ENCODE results near the gene MBD5. TPM values are rescaled to one million over a fixed set of nuclear protein-coding genes. Genes with fewer than 3 reads are reported as not detected.

Gene MBD5
- polyA plus RNA-seq, 1 of the 3 experiments (the other 2 are of a cell fraction): 7.4 TPM

DNA sequence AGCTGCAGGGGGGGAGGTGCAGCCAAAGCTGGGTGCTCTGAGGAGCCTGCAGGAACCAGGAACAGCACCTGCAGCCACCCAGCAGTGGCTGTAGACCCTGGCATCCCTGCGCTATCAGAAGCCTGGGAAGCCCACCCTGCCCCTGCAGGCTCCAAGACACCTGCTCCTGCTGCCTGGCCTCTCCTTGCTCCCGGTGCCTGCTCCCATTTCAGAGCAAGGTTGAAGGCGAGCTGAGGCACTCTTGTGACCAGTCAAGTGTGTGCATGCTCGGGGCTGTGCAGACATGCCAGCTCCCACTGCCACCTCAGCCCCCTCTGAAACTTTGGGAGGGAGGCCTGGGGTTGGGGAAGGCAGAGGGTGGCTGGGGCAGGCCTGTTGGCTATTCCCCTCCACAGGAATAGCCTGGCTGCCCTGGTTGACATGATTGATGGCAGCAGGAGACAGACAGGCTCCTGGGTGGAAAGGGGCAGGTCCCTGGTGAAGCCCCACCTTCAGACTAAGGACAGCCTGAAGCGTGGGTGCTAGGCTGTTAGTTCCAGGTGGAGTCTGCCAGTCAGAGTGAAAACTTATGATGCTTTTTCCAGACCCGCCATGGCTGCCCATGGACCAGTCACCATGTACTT, 151.4 kb downstream of the MBD5 start:
- Histone ChIP-seq H3K79me2 (ENCODE audit: insufficient read depth) (no peaks in the 10 kb centered on the region), H3F3A (replicated peaks; ENCODE audit: insufficient read depth) (no peaks in the 10 kb centered on the region), H4K20me1 (ENCODE audit: insufficient read depth) (no peaks in the 10 kb centered on the region), H3K27me3 (ENCODE audit: insufficient read depth) (no peaks in the 10 kb centered on the region), H3K4me3 (ENCODE audit: low read depth in 2 of 2, low read length in 1 of 2) (no peak overlapping the region), H3K27ac (ENCODE audit: low read depth in 2 of 2, low read length in 1 of 2) (no peak overlapping the region), H2AFZ (ENCODE audit: low read depth) (no peak overlapping the region), H3K9ac (no peak overlapping the region), H3K9me3 (no peaks in the 10 kb centered on the region), H3K9me2 (no peaks in the 10 kb centered on the region), H3K36me3 (replicated peaks in 1 of 2; ENCODE audit: control insufficient read depth in 1 of 2, insufficient read depth in 2 of 2, low read length in 1 of 2) (no peaks in the 10 kb centered on the region), H3K4me1 (ENCODE audit: control insufficient read depth in 1 of 2, insufficient read depth in 2 of 2, low read depth in 1 of 2, low read length in 1 of 2) (no peaks in the 10 kb centered on the region; a peak in 1 of 4 replicates), H3K4me2 (no peak overlapping the region)
- CTCF ChIA-PET: interaction anchor here (1.5 kb wide), 1 partner anchor 337 kb away, joined by 3 read pairs; no protein-coding TSS in a partner anchor
- POLR2A ChIA-PET: no interaction called here
- no peak for TF ChIP-seq RXRA (IDR thresholded peaks at IDR 0.05; ENCODE audit: borderline replicate concordance, low read depth)
- no peak for TF ChIP-seq ELF1 (IDR thresholded peaks at IDR 0.05)
- no peak for TF ChIP-seq CHD2 (IDR thresholded peaks at IDR 0.05; ENCODE audit: low read length, partially characterized antibody)
- no peak for TF ChIP-seq TAF1 (IDR thresholded peaks at IDR 0.05; ENCODE audit: borderline replicate concordance, low read depth, low read length)
- no peak for TF ChIP-seq EP300 (IDR thresholded peaks at IDR 0.05; ENCODE audit: borderline replicate concordance in 1 of 2, low read depth in 1 of 2, low read length in 1 of 2)
- TF ChIP-seq MEF2A (IDR thresholded peaks at IDR 0.05; ENCODE audit: borderline replicate concordance, low read depth): no peak
- TF ChIP-seq, protein P1, sequence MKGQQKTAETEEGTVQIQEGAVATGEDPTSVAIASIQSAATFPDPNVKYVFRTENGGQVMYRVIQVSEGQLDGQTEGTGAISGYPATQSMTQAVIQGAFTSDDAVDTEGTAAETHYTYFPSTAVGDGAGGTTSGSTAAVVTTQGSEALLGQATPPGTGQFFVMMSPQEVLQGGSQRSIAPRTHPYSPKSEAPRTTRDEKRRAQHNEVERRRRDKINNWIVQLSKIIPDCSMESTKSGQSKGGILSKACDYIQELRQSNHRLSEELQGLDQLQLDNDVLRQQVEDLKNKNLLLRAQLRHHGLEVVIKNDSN (IDR thresholded peaks at IDR 0.05; ENCODE audit: borderline replicate concordance, low read depth): no peak
- no peak for TF ChIP-seq MXI1 (IDR thresholded peaks at IDR 0.05; ENCODE audit: low read depth, low read length)
- TF ChIP-seq TCF12 (IDR thresholded peaks at IDR 0.05): no peak
- TF ChIP-seq POLR2AphosphoS5 (IDR thresholded peaks at IDR 0.05; ENCODE audit: low read depth, low read length): no peak
- TF ChIP-seq, protein P2, sequence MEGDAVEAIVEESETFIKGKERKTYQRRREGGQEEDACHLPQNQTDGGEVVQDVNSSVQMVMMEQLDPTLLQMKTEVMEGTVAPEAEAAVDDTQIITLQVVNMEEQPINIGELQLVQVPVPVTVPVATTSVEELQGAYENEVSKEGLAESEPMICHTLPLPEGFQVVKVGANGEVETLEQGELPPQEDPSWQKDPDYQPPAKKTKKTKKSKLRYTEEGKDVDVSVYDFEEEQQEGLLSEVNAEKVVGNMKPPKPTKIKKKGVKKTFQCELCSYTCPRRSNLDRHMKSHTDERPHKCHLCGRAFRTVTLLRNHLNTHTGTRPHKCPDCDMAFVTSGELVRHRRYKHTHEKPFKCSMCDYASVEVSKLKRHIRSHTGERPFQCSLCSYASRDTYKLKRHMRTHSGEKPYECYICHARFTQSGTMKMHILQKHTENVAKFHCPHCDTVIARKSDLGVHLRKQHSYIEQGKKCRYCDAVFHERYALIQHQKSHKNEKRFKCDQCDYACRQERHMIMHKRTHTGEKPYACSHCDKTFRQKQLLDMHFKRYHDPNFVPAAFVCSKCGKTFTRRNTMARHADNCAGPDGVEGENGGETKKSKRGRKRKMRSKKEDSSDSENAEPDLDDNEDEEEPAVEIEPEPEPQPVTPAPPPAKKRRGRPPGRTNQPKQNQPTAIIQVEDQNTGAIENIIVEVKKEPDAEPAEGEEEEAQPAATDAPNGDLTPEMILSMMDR (IDR thresholded peaks at IDR 0.05): no peak
- no peak for TF ChIP-seq FOSL2 (IDR thresholded peaks at IDR 0.05; ENCODE audit: borderline replicate concordance, low read depth)
- no peak for TF ChIP-seq RAD21 (IDR thresholded peaks at IDR 0.05; ENCODE audit: low read length)
- no peak for TF ChIP-seq GATA2 (CRISPR knock-in tag; IDR thresholded peaks at IDR 0.05)
- TF ChIP-seq, protein P3, sequence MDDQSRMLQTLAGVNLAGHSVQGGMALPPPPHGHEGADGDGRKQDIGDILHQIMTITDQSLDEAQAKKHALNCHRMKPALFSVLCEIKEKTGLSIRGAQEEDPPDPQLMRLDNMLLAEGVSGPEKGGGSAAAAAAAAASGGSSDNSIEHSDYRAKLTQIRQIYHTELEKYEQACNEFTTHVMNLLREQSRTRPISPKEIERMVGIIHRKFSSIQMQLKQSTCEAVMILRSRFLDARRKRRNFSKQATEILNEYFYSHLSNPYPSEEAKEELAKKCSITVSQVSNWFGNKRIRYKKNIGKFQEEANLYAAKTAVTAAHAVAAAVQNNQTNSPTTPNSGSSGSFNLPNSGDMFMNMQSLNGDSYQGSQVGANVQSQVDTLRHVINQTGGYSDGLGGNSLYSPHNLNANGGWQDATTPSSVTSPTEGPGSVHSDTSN (IDR thresholded peaks at IDR 0.05): no peak
- TF ChIP-seq YY1 (IDR thresholded peaks at IDR 0.05; ENCODE audit: low read depth): no peak
- TF ChIP-seq TEAD4 (IDR thresholded peaks at IDR 0.05; ENCODE audit: borderline replicate concordance, insufficient read depth): no peak
- no peak for TF ChIP-seq RCOR1 (IDR thresholded peaks at IDR 0.05; ENCODE audit: low read length)
- 74% methylated on average over 3 of the region's 6 CpGs for WGBS (ENCODE audit: low lambda C conversion rate)
- no peak for DNase-seq

All from SK-N-SH (cell line).